GM12875 (cell line): ENCODE results near the gene NUDT22.

Source experiments
- H3K4me3 ChIP-seq: one replicate; pipeline ENCODE4 v1.5.1; 2011; ENCODE audit warnings: low read depth, low read length, control low read depth
- TF ChIP-seq, protein P1 (sequence below): IDR thresholded peaks from 2 replicates; pipeline ENCODE4 v1.5.1; 2011; ENCODE audit warnings: low read depth, mild to moderate bottlenecking, control low read depth, inconsistent platforms, low read length, moderate library complexity, borderline replicate concordance; ENCODE audit not compliant: insufficient read depth

Gene NUDT22, protein sequence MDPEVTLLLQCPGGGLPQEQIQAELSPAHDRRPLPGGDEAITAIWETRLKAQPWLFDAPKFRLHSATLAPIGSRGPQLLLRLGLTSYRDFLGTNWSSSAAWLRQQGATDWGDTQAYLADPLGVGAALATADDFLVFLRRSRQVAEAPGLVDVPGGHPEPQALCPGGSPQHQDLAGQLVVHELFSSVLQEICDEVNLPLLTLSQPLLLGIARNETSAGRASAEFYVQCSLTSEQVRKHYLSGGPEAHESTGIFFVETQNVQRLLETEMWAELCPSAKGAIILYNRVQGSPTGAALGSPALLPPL

DNA sequence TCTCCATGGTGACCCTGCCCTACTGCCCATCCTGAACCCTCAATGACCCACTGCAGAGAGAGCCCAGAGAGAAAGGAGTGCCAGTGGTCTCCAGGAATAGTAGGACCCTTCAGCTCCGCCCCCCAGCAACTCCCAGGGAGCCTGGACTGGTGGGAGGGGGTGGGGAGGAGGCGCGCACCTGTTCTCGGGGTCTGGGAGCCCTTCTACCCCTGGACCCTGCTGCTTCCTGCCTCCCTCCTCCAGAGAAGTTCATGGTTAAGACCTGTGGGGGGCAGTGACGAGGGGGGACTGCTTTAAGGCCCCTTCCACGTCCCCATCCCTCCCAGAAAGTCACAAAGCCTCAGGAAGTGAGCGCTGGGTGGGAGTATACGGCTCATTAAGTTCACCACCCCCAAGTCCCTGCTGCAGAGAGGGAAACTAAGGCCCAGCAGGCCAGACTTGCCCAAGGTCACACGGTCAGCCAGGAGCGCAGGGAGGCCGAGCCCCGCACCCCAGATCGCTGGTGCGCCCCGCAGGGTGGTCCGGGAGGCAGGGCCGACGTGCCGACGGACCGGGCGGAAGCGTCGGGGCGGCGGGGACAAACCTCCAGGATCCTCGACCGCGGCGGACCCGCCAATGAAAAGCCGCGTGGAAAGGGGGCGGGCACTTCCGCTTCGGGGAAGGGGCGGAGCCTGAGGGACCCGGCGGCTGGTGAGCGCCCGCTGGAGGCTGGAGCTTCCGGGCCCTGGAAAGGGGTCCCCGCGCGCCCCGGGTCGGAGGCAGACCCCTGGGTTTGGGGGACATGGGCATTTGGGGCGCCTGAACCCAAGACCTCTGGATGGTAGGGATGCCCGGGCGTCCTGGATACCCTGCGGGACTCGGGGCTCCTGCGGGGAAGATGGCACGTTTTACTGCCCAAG is at the start of gene NUDT22, which contains the start of gene TRPT1:
Gene NUDT22, plus strand, starts transcription at position 667 of the 899 bp plus-strand sequence. CDS start 379 bp downstream, outside the sequence.
Gene TRPT1, minus strand, starts transcription at position 579 of the 899 bp plus-strand sequence. Its CDS starts 326 bp downstream, at position 253.
- H3K4me3 ChIP-seq, result peak within 1 kb of the TSS; percentile 55
- TF ChIP-seq, protein P1, sequence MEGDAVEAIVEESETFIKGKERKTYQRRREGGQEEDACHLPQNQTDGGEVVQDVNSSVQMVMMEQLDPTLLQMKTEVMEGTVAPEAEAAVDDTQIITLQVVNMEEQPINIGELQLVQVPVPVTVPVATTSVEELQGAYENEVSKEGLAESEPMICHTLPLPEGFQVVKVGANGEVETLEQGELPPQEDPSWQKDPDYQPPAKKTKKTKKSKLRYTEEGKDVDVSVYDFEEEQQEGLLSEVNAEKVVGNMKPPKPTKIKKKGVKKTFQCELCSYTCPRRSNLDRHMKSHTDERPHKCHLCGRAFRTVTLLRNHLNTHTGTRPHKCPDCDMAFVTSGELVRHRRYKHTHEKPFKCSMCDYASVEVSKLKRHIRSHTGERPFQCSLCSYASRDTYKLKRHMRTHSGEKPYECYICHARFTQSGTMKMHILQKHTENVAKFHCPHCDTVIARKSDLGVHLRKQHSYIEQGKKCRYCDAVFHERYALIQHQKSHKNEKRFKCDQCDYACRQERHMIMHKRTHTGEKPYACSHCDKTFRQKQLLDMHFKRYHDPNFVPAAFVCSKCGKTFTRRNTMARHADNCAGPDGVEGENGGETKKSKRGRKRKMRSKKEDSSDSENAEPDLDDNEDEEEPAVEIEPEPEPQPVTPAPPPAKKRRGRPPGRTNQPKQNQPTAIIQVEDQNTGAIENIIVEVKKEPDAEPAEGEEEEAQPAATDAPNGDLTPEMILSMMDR, result peak; percentile 44; the same call in 1 of the 2 replicates

DNA sequence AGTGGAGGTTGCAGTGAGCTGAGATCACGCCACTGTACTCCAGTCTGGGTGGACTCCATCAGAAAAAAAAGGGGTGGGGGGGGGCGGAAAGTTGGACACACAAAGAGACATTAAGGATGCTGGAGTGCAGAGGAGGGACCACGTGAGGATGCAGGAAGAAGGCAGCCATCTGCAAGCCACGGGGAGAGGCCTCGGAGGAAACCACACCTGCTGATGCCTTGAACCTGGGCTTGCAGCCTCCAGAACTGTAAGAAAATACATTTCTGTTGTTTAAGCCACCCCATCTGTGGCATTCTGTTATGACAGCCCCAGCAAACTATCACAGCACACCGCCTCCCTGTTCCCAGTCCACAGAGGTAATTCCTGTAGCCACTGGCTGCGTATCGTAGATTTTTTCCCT is 49.3 kb upstream of the NUDT22 start:
- TF ChIP-seq, protein P1, result no peak

DNA sequence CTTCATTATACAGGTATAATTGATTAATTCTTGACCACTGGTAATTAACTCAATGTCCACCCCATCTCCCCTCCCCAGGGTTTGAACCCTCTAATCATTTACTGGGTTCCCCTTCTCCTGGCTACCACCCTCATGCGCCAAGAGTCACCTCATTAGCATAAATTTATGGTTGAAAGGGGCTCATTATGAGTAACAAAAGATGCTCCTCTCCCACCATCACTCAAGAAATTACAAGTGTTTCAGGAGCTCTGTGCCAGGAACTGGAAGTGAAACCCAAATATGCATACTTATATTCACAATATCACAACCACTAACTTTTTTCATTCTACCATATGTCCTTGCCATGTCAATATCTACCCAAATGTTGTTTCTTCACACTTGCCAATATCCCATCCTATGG is 47.9 kb upstream of the NUDT22 start:
- no peak overlapping the region for H3K4me3 ChIP-seq
- TF ChIP-seq, protein P1, result no peak

More for the DNA sequence above, 49.3 kb upstream of the NUDT22 start:
- no peak overlapping the region for H3K4me3 ChIP-seq

DNA sequence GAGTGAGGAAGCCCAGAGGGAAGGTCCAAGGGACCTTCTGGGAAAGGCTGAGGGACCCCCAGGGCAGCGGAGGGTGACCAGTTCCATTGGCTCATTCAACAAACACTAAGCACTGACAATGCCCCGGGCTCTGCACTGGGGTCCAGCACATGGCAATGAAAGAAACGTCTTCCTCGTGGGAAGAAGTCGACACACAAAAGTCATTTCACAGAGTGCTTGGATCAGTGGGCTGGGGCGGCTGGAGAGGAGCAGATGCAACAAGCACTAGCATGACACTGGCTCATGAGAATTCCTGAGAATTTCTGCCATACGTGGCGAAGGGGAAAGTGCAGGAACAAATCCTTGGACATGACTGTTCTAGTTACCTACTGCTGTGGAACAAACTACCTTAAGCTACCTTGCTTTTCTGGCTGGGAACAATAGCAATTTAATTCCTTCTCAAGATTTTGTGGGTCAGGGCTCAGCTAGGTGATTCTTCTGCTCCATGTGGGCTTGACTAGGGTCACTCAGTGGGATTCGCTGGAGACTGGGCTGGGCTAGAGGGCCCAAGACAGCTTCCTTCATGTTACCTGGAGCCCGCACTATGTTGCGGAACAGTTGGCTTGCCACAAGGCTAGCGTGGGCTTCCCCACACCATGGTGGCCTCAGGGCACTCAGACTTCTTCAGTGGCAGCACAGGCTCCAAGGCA is 47.0 kb upstream of the NUDT22 start:
- TF ChIP-seq, protein P1, result no peak
- H3K4me3 ChIP-seq, result no peak overlapping the region

DNA sequence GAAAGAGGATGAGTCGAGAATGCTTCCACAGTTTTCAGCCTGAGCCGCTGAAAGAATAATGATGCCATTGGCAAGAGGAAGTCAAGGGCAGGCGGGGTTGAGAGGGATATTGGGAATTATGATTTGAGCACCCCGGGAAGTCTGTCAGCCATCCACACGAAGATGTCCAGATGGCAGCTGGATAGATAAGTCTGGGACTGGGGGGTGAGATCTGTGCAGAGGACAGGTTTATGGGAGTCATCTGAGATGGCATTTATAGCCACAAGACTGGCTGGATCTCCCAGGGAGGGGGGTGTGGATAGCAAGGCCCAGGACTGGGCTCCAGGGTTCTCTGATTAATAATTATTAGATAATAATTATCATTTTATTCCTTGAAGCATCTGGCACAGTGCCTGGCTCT is 45.2 kb upstream of the NUDT22 start:
- H3K4me3 ChIP-seq, result no peak overlapping the region
- TF ChIP-seq, protein P1, result no peak

DNA sequence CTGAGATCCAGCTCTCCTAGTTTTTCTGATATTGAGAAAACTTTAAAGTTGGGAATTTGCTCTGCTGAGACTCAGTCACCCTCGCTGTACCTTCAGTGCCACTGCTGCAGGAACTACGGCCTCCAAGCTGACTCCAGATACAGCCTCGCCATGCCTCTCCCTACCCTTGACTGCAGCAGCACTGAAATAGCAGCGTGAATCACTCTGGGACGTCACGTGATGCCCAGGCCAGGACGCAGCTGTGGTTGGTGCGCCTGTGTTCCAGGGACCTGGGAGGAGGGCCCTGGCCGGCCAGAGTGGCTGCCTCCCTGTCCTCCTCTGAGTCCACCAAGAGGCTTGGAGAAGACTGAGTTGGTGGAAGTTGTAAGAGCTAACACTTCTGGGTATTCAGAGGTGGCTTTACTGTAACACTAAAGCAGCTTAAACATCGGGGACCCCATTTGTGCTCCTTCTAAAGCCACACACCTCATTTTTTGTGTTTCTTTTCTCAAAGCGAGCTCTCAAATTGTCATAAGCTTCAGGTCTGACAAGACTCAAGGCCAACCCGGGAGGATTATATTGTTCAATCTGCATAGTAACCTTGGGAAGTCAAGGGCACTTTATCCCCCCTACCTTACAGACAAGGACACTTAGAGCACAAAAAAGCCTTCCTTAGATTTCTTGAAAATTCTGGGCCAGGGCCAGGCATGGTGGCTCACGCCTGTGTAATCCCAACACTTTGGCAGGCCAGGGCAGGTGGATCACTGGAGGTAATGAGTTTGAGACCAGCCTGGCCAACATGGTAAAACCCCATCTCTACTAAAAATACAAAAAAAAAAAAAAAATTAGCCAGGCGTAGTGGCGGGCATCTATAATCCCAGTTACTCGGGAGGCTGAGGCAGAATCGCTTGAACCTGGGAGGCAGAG is 44.3 kb upstream of the NUDT22 start:
- H3K4me3 ChIP-seq, result no peak overlapping the region
- TF ChIP-seq, protein P1, result no peak
